ENCODE results near the gene PDGFC. TPM values are rescaled to one million over a fixed set of nuclear protein-coding genes. Genes with fewer than 3 reads are reported as not detected.

Gene PDGFC
- polyA plus RNA-seq, 1 experiment: 72.7 TPM

DNA sequence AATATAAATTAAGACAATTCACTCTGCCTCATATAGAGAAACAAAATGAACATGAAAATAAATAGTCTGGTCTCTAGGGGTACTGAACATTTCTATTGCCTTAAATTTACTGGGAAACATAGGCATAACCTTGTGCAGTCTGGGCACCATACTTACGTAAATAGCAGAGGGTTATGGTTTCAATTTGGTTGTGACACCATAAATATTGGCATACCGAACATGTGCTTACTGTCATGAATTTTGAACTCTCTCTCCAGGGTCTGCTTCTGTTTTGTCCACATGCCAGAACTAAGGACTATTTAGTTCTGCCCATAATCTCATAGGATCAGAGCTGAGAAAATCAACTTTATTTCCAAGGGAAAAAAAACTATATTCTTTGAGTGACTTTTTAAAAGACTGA is 17.6 kb downstream of the PDGFC start:
- Histone ChIP-seq H3K9me3 (ENCODE audit: control insufficient read depth, insufficient read depth, low read length) (no peaks in the 10 kb centered on the region), H3K4me3 (ENCODE audit: low read depth, low read length) (no peak overlapping the region), H3K27me3 (ENCODE audit: control insufficient read depth, insufficient read depth, low read length) (no peaks in the 10 kb centered on the region), H3K27ac (ENCODE audit: low read depth, low read length) (no peak overlapping the region)
- no peak for DNase-seq (ENCODE audit: low read depth, low spot score)
- ChIA-PET POLR2A (no interaction called here), CTCF (no interaction called here)
- TF ChIP-seq, protein P1, sequence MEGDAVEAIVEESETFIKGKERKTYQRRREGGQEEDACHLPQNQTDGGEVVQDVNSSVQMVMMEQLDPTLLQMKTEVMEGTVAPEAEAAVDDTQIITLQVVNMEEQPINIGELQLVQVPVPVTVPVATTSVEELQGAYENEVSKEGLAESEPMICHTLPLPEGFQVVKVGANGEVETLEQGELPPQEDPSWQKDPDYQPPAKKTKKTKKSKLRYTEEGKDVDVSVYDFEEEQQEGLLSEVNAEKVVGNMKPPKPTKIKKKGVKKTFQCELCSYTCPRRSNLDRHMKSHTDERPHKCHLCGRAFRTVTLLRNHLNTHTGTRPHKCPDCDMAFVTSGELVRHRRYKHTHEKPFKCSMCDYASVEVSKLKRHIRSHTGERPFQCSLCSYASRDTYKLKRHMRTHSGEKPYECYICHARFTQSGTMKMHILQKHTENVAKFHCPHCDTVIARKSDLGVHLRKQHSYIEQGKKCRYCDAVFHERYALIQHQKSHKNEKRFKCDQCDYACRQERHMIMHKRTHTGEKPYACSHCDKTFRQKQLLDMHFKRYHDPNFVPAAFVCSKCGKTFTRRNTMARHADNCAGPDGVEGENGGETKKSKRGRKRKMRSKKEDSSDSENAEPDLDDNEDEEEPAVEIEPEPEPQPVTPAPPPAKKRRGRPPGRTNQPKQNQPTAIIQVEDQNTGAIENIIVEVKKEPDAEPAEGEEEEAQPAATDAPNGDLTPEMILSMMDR (IDR thresholded peaks at IDR 0.05; ENCODE audit: low read depth, low read length): no peak

DNA sequence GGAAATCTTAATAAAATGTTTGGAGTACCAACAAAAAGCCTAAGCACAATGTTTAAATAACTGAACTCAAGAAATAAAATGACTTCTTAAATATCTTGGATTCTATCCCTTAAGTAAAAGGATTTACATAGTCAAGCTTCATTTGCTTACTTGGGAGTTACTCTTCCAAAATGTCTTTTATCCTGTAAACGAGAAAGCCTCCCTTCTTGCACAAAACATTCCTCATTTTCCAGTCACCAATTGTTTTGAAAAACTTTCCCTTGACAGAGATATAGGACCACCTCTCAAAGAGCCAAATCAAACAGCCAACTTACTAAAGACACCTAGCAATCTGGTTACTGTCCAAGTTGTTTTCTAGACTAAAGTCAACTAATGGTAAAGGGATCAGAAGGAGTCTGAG is 18.6 kb downstream of the PDGFC start:
- TF ChIP-seq, protein P1 (IDR thresholded peaks at IDR 0.05; ENCODE audit: low read depth, low read length): no peak
- ChIA-PET CTCF (no interaction called here), POLR2A (no interaction called here)
- Histone ChIP-seq H3K27me3 (ENCODE audit: control insufficient read depth, insufficient read depth, low read length) (no peaks in the 10 kb centered on the region), H3K9me3 (ENCODE audit: control insufficient read depth, insufficient read depth, low read length) (no peaks in the 10 kb centered on the region), H3K27ac (ENCODE audit: low read depth, low read length) (no peak overlapping the region), H3K4me3 (ENCODE audit: low read depth, low read length) (no peak overlapping the region)
- DNase-seq (ENCODE audit: low read depth, low spot score): no peak

DNA sequence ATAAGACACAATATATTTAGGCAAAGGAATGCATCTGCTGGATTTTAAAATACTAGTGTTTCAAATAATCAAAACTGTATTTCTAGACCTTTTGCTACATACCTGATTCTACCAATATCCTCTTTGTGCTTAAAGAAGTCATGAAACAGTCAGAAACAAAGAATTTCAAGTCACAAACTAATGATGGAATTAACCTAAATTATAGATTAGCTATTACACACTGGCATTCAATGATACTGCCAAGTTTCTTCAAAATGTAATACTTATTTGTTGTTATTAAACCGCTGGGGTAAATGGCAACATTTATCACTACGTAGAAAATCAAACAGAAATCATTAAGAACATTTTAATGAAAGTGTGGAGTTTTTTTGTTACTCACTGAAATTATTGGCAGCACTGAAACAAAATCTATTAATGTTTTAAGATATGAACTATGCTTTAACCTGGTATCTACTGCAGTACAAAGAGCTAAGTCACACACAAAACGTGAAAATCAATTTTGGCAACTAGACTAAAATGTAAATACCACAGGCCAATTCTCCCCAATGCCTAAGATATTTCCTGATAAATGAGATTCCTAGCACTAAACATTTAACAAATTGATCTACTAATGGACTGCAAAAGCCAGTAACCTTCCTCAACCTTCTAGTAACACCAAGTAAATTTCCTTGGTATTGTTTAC is 19.4 kb downstream of the PDGFC start:
- DNase-seq (ENCODE audit: low read depth, low spot score): no peak
- no peak overlapping the region for H3K27ac ChIP-seq (ENCODE audit: low read depth, low read length)
- CTCF ChIA-PET: interaction anchor here (1.2 kb wide), 1 partner anchor 16 kb away, joined by 3 read pairs; no protein-coding TSS in a partner anchor
- H3K27me3 ChIP-seq (ENCODE audit: control insufficient read depth, insufficient read depth, low read length): no peaks in the 10 kb centered on the region
- POLR2A ChIA-PET: no interaction called here
- no peaks in the 10 kb centered on the region for H3K9me3 ChIP-seq (ENCODE audit: control insufficient read depth, insufficient read depth, low read length)
- TF ChIP-seq, protein P1 (IDR thresholded peaks at IDR 0.05; ENCODE audit: low read depth, low read length): no peak
- H3K4me3 ChIP-seq (ENCODE audit: low read depth, low read length): no peak overlapping the region

DNA sequence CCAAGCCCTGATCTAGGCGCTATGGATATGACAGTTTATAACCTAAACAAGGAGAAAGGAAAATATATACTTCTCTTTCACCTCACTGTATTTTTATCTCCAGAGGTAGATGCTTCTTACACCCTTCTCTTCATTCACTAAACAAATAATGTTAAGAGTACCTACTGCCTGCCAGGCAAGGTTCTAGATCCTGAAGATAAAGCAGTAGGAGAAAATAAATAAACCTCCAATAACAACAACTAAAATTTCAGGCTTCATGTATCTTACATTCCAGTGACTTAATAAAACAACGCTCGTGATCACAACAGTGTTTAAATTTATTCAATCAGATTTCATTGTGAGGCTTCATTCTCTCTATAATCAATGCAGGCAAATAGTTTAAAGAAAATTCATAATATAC is 20.7 kb downstream of the PDGFC start:
- Histone ChIP-seq H3K4me3 (ENCODE audit: low read depth, low read length) (no peak overlapping the region), H3K27me3 (ENCODE audit: control insufficient read depth, insufficient read depth, low read length) (no peaks in the 10 kb centered on the region), H3K27ac (ENCODE audit: low read depth, low read length) (no peak overlapping the region), H3K9me3 (ENCODE audit: control insufficient read depth, insufficient read depth, low read length) (no peaks in the 10 kb centered on the region)
- ChIA-PET POLR2A (no interaction called here), CTCF (interaction anchor here (0.6 kb wide), 1 partner anchor 132 kb away, joined by 3 read pairs; no protein-coding TSS in a partner anchor)
- TF ChIP-seq, protein P1 (IDR thresholded peaks at IDR 0.05; ENCODE audit: low read depth, low read length): no peak
- DNase-seq (ENCODE audit: low read depth, low spot score): no peak

DNA sequence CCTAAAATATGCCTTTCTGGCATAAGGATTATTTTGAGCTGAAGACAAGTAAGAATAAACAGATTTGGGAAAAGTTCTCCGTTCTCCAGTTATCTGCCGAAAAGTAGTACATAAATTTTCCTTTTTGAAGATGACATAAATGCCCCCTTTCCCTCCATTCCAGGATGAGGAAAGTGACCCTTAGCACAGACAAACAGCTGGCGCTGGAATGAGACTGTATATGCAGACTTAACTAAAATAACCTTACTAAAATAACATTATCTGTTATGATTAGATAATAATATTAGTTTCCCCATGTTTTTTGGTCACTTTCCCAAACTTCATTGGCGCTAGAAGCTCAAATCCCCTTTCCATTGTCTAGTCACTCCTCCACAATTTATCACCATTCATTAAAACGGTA is 21.5 kb downstream of the PDGFC start:
- Histone ChIP-seq H3K27ac (ENCODE audit: low read depth, low read length) (no peak overlapping the region), H3K4me3 (ENCODE audit: low read depth, low read length) (no peak overlapping the region), H3K27me3 (ENCODE audit: control insufficient read depth, insufficient read depth, low read length) (no peaks in the 10 kb centered on the region), H3K9me3 (ENCODE audit: control insufficient read depth, insufficient read depth, low read length) (no peaks in the 10 kb centered on the region)
- TF ChIP-seq, protein P1 (IDR thresholded peaks at IDR 0.05; ENCODE audit: low read depth, low read length): no peak
- ChIA-PET CTCF (interaction anchor here (0.9 kb wide), 1 partner anchor 8 kb away, joined by 3 read pairs; no protein-coding TSS in a partner anchor), POLR2A (no interaction called here)
- DNase-seq (ENCODE audit: low read depth, low spot score): no peak
